K562 (cell line): Measurements from ENCODE around the gene PTRH2. TPM values are rescaled to one million over a fixed set of nuclear protein-coding genes. Genes with fewer than 3 reads are reported as not detected.

ENCODE experiments used
- CBFB ChIP-seq: sonication (generic); formaldehyde crosslinking; IDR thresholded peaks from 2 replicates; pipeline ENCODE4 v1.4.0; 2020; ENCODE audit warnings: mild to moderate bottlenecking, missing genetic modification reagents
- ERF ChIP-seq: fragments of 450-650 bp; formaldehyde crosslinking; IDR thresholded peaks from 2 replicates; pipeline ENCODE4 v1.4.0; 2020; ENCODE audit warnings: mild to moderate bottlenecking, mixed read lengths
- FOSL1 ChIP-seq: fragments of 200-800 bp; sonication (Bioruptor generic); conservative IDR thresholded peaks from 2 replicates; pipeline ENCODE4 v1.6.1; 2016; ENCODE audit warnings: missing genetic modification characterization, missing compliant biosample characterization
- HIVEP1 ChIP-seq: fragments of 250-450 bp; sonication (Bioruptor Pico); IDR thresholded peaks from 2 replicates; pipeline ENCODE4 v1.4.0; 2020; ENCODE audit warnings: mild to moderate bottlenecking
- HMG20A ChIP-seq: fragments of 450-650 bp; formaldehyde crosslinking; conservative IDR thresholded peaks from 2 replicates; pipeline ENCODE4 v1.4.0; 2020; ENCODE audit warnings: mild to moderate bottlenecking, mixed read lengths
- IRF2 ChIP-seq: sonication (generic); formaldehyde crosslinking; IDR thresholded peaks from 2 replicates; pipeline ENCODE4 v1.8.1; 2022; ENCODE audit warnings: mild to moderate bottlenecking, missing genetic modification reagents
- KHSRP ChIP-seq: fragments of 450-650 bp; IDR thresholded peaks from 2 replicates; pipeline ENCODE4 v1.6.1; 2017
- MAFG ChIP-seq: fragments of 450-650 bp; conservative IDR thresholded peaks from 2 replicates; pipeline ENCODE4 v1.6.1; 2016; ENCODE audit warnings: missing genetic modification characterization, missing compliant biosample characterization
- MBD2 ChIP-seq: sonication (generic); IDR thresholded peaks from 2 replicates; pipeline ENCODE4 v1.6.1; 2016; ENCODE audit warnings: low read depth, borderline replicate concordance
- NFIC ChIP-seq: fragments of 450-650 bp; IDR thresholded peaks from 2 replicates; pipeline ENCODE4 v1.6.1; 2017; ENCODE audit warnings: mild to moderate bottlenecking, inconsistent platforms
- PCBP1 ChIP-seq: fragments of 200-400 bp; formaldehyde crosslinking; IDR thresholded peaks from 2 replicates; pipeline ENCODE4 v1.6.1; 2018; ENCODE audit warnings: mild to moderate bottlenecking, low read depth, low read length; ENCODE audit not compliant: poor library complexity, severe bottlenecking
- THRAP3 ChIP-seq: fragments of 450-650 bp; IDR thresholded peaks from 2 replicates; pipeline ENCODE4 v1.6.1; 2016; ENCODE audit warnings: mild to moderate bottlenecking, inconsistent platforms, borderline replicate concordance
- ZNF121 ChIP-seq: sonication (generic); formaldehyde crosslinking; conservative IDR thresholded peaks from 2 replicates; pipeline ENCODE4 v1.8.0; 2022; ENCODE audit warnings: missing genetic modification reagents
- ZNF146 ChIP-seq: IDR thresholded peaks from one replicate; pipeline ENCODE4 v1.6.1; 2018; ENCODE audit warnings: missing compliant biosample characterization; ENCODE audit not compliant: unreplicated experiment
- ZNF175 ChIP-seq: fragments of 200-800 bp; sonication (Bioruptor generic); IDR thresholded peaks from 2 replicates; pipeline ENCODE4 v1.6.1; 2016; ENCODE audit warnings: low read depth, mild to moderate bottlenecking, missing genetic modification characterization, missing compliant biosample characterization
- ZNF551 ChIP-seq: fragments of 250-450 bp; sonication (Bioruptor Pico); IDR thresholded peaks from 2 replicates; pipeline ENCODE4 v1.5.0; 2021; ENCODE audit warnings: mild to moderate bottlenecking, moderate library complexity
- polyA plus RNA-seq, 8 experiments: library from polyadenylated mRNA; depleted of rRNA in 4 of 8; stranded (reverse) in 5 of 8; unstranded in 3 of 8; fragments of >200 nt; fragmentation: Nextera tagmentation in 2 of 8; fragmentation: Illumina TruSeq in 1 of 8; extraction: Ambion mirVana in 2 of 8; extraction: Trizol in 1 of 8; gene quantifications; 2 replicates each; pipeline versions ENCODE4 v1.2.1 to v1.2.3, GENCODE V29; 2011 to 2014; ENCODE audit warnings: inconsistent platforms in 1 of 8, missing spikeins in 1 of 8
- total RNA-seq, 7 experiments: library from RNA; depleted of rRNA in 6 of 7; stranded (reverse); fragments of >200 nt in 6 of 7; fragmentation: Illumina TruSeq in 2 of 7; extraction: Trizol in 2 of 7; gene quantifications; 2 replicates each; pipeline versions ENCODE4 v1.2.1 to v1.2.3, GENCODE V29; 2011 to 2021; ENCODE audit warnings: low replicate concordance in 1 of 7
- TF ChIP-seq, protein P1 (sequence below): fragments of 450-650 bp; IDR thresholded peaks from 2 replicates; pipeline ENCODE4 v1.6.1; 2016; ENCODE audit warnings: mild to moderate bottlenecking
- TF ChIP-seq, protein P2 (sequence below): fragments of 450-650 bp; IDR thresholded peaks from 2 replicates; pipeline ENCODE4 v1.6.1; 2016; ENCODE audit warnings: borderline replicate concordance
- TF ChIP-seq, protein P3 (sequence below): fragments of 450-650 bp; IDR thresholded peaks from 2 replicates; pipeline ENCODE4 v1.6.1; 2016; ENCODE audit warnings: missing biosample characterization, missing genetic modification characterization
- TF ChIP-seq, protein P4 (sequence below): sonication (generic); IDR thresholded peaks from 2 replicates; pipeline ENCODE4 v1.6.1; 2016
- TF ChIP-seq, protein P5 (sequence below): sonication (generic); formaldehyde crosslinking; IDR thresholded peaks from 2 replicates; pipeline ENCODE4 v1.8.0; 2022; ENCODE audit warnings: mild to moderate bottlenecking, missing genetic modification reagents

PTRH2 gene
- total and polyA plus RNA-seq, 9 of the 15 experiments (the other 6 are each of a cell fraction or from before 2014, with no cell fraction given), result 53.1 to 210 (median 126) TPM

DNA sequence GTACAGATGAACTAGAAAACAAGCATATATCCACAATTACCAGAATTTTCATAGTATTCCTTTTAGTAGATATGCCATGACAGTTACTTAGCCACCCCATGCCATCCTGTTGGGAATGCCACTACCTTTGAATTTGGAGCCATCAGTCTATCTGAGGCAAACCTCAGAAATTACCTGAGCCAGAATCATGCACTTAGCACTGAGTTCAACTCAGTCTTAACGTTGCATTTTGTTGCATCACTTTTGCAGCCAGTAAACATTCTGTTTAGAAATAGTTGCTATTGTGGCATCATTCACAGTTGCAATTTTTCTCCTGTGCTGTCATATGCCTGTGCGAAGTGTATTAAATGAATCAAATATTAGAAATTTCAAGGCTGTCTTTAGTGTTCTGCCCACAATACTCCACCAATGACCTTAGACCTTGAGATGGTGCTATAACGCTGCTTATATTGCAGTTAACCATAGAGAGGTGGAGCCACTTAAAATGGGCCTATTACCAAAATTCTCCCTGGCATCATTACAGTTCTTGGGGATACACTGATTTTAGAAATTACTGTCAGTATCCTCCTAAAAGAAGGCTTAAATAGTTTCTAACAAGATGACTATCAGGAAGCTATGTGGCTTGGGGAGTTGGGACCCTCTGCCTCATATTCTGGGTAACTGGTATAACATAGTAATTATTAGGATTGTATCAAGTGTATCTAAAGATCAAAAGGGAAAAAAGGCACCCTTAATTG lies 11.1 kb downstream of the PTRH2 start (continued):
- TF ChIP-seq, protein P1, sequence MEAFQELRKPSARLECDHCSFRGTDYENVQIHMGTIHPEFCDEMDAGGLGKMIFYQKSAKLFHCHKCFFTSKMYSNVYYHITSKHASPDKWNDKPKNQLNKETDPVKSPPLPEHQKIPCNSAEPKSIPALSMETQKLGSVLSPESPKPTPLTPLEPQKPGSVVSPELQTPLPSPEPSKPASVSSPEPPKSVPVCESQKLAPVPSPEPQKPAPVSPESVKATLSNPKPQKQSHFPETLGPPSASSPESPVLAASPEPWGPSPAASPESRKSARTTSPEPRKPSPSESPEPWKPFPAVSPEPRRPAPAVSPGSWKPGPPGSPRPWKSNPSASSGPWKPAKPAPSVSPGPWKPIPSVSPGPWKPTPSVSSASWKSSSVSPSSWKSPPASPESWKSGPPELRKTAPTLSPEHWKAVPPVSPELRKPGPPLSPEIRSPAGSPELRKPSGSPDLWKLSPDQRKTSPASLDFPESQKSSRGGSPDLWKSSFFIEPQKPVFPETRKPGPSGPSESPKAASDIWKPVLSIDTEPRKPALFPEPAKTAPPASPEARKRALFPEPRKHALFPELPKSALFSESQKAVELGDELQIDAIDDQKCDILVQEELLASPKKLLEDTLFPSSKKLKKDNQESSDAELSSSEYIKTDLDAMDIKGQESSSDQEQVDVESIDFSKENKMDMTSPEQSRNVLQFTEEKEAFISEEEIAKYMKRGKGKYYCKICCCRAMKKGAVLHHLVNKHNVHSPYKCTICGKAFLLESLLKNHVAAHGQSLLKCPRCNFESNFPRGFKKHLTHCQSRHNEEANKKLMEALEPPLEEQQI, result no peak
- TF ChIP-seq THRAP3 (no peak), MAFG (tag) (no peak), ERF (CRISPR knock-in tag) (no peak), PCBP1 (no peak), KHSRP (no peak), ZNF175 (CRISPR knock-in tag) (peak; percentile 80), HMG20A (CRISPR knock-in tag) (no peak), HIVEP1 (CRISPR knock-in tag) (no peak; the same call in 1 of the 2 replicates), ZNF146 (no peak), FOSL1 (tag) (no peak), CBFB (CRISPR knock-in tag) (no peak), NFIC (no peak), IRF2 (CRISPR knock-in tag) (no peak), ZNF551 (no peak), MBD2 (no peak), ZNF121 (CRISPR knock-in tag) (no peak)
- TF ChIP-seq, protein P2, sequence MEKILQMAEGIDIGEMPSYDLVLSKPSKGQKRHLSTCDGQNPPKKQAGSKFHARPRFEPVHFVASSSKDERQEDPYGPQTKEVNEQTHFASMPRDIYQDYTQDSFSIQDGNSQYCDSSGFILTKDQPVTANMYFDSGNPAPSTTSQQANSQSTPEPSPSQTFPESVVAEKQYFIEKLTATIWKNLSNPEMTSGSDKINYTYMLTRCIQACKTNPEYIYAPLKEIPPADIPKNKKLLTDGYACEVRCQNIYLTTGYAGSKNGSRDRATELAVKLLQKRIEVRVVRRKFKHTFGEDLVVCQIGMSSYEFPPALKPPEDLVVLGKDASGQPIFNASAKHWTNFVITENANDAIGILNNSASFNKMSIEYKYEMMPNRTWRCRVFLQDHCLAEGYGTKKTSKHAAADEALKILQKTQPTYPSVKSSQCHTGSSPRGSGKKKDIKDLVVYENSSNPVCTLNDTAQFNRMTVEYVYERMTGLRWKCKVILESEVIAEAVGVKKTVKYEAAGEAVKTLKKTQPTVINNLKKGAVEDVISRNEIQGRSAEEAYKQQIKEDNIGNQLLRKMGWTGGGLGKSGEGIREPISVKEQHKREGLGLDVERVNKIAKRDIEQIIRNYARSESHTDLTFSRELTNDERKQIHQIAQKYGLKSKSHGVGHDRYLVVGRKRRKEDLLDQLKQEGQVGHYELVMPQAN, result no peak
- TF ChIP-seq, protein P3, sequence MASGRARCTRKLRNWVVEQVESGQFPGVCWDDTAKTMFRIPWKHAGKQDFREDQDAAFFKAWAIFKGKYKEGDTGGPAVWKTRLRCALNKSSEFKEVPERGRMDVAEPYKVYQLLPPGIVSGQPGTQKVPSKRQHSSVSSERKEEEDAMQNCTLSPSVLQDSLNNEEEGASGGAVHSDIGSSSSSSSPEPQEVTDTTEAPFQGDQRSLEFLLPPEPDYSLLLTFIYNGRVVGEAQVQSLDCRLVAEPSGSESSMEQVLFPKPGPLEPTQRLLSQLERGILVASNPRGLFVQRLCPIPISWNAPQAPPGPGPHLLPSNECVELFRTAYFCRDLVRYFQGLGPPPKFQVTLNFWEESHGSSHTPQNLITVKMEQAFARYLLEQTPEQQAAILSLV (tag), result peak; percentile 94
- TF ChIP-seq, protein P4, sequence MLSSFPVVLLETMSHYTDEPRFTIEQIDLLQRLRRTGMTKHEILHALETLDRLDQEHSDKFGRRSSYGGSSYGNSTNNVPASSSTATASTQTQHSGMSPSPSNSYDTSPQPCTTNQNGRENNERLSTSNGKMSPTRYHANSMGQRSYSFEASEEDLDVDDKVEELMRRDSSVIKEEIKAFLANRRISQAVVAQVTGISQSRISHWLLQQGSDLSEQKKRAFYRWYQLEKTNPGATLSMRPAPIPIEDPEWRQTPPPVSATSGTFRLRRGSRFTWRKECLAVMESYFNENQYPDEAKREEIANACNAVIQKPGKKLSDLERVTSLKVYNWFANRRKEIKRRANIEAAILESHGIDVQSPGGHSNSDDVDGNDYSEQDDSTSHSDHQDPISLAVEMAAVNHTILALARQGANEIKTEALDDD, result no peak
- TF ChIP-seq, protein P5, sequence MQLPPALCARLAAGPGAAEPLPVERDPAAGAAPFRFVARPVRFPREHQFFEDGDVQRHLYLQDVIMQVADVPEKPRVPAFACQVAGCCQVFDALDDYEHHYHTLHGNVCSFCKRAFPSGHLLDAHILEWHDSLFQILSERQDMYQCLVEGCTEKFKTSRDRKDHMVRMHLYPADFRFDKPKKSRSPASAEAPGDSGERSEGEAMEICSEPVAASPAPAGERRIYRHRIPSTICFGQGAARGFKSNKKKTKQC, result no peak
